Right lobe of liver (tissue), 6 donors: Measurements from ENCODE around the gene HMHB1. TPM values are rescaled to one million over a fixed set of nuclear protein-coding genes. Genes with fewer than 3 reads are reported as not detected.

Experiments used
- ATAC-seq, 4 donors: fragments of 200-7000 bp; cut with Tn5 transposase; one replicate each; pipeline ENCODE4 v1.9.1; 2020; ENCODE audit warnings: mild to moderate bottlenecking in 4 of 4, moderate library complexity in 4 of 4
- DNase-seq, 3 donors: peaks; one replicate each; pipeline ENCODE4 v3.0.0-alpha.2; 2020
- H3K27ac ChIP-seq, 3 donors: fragments of 200-600 bp; one replicate each; pipeline ENCODE4 v1.8.0; 2022
- H3K27me3 ChIP-seq, 2 donors: fragments of 200-600 bp; one replicate each; pipeline ENCODE4 v1.8.0; 2022
- H3K36me3 ChIP-seq, 4 donors: fragments of 200-600 bp; sonication (generic) in 1 of 4; one replicate each; pipeline versions ENCODE4 v1.5.1 to v1.8.0; 2017 to 2022; ENCODE audit warnings: control low read depth in 1 of 4
- H3K4me1 ChIP-seq, 4 donors: fragments of 200-600 bp; sonication (generic) in 1 of 4; one replicate each; pipeline versions ENCODE4 v1.5.1 to v1.8.0; 2017 to 2022; ENCODE audit warnings: control low read depth in 1 of 4
- H3K4me3 ChIP-seq, 3 donors: fragments of 200-600 bp; one replicate each; pipeline ENCODE4 v1.8.0; 2022
- H3K9me3 ChIP-seq, 4 donors: fragments of 200-600 bp; sonication (generic) in 1 of 4; one replicate each; pipeline versions ENCODE4 v1.5.1 to v1.8.0; 2017 to 2022; ENCODE audit warnings: control low read depth in 1 of 4
- POLR2A ChIP-seq: fragments of 450-650 bp; IDR thresholded peaks from one replicate; pipeline ENCODE4 v1.6.1; 2017; ENCODE audit warnings: antibody characterized with exemption, mild to moderate bottlenecking
- WGBS: methylation state at CpG from one replicate; pipeline ENCODE4 v1.1.6; 2018; ENCODE audit warnings: low coverage, low lambda C conversion rate; ENCODE audit not compliant: insufficient coverage; ENCODE audit errors: missing lambda C conversion rate; 5-methylcytosine and 5-hydroxymethylcytosine counted together
- intact Hi-C, 2 donors: fragments of 100-400 bp; cut with DNase I; formaldehyde crosslinking; loops; one replicate each; pipeline versions ENCODE4 v1.11.2 to v1.14.1; 2022
- total RNA-seq, 6 experiments: library from RNA; depleted of rRNA in 2 of 6; stranded (reverse); fragments of >200 nt in 2 of 6; fragmentation: NEBNext Ultra II Directional in 3 of 6; extraction: Animal tissue kit (Norgen Biotek cat#: 25700) in 3 of 6; gene quantifications; one replicate each; pipeline versions ENCODE4 v1.1.0 to v1.2.4, GENCODE V29; 2016 to 2023
- TF ChIP-seq, protein P1 (sequence below), 4 donors: fragments of 200-600 bp in 3 of 4; fragments of 450-650 bp in 1 of 4; IDR thresholded peaks; one replicate each; pipeline versions ENCODE4 v1.5.1 to v1.8.0; 2016 to 2022; ENCODE audit warnings: antibody characterized with exemption in 4 of 4, mild to moderate bottlenecking in 2 of 4
- donor health status: DM: no; HTN: yes; CAD: no.
- donor health status: DM: no; HTN: no; CAD: no.
- donor health status: DM: no; HTN: no; CAD: no.
- donor health status: DM: no; HTN: yes; CAD: no.
- donor health status: DM: no; HTN: yes; CAD: no.

HMHB1 gene
- total RNA-seq, 6 experiments from 2014 or later: not detected

DNA sequence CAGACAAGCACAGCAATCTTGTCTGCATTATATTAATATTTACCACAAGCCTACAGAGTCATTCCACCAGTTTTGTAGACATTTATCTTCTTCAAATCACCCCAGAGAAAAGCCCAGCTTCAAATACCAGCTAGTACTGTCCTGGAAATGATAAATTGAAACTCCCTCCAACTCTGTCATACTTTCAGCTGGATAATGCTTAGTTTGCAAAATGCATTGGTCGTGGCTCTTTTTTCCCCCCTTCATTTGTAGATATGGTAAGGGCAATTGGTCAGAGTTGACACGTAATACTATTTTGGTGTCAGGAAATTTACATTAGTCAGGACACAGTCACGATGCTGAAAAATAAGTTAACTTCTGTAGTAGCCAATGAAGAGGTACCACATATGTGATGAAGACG lies 21.2 kb downstream of the HMHB1 start:
- no peak overlapping the region for H3K27ac ChIP-seq
- TF ChIP-seq, protein P1, sequence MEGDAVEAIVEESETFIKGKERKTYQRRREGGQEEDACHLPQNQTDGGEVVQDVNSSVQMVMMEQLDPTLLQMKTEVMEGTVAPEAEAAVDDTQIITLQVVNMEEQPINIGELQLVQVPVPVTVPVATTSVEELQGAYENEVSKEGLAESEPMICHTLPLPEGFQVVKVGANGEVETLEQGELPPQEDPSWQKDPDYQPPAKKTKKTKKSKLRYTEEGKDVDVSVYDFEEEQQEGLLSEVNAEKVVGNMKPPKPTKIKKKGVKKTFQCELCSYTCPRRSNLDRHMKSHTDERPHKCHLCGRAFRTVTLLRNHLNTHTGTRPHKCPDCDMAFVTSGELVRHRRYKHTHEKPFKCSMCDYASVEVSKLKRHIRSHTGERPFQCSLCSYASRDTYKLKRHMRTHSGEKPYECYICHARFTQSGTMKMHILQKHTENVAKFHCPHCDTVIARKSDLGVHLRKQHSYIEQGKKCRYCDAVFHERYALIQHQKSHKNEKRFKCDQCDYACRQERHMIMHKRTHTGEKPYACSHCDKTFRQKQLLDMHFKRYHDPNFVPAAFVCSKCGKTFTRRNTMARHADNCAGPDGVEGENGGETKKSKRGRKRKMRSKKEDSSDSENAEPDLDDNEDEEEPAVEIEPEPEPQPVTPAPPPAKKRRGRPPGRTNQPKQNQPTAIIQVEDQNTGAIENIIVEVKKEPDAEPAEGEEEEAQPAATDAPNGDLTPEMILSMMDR (IDR thresholded peaks at IDR 0.05): no peak
- TF ChIP-seq POLR2A: no peak

DNA sequence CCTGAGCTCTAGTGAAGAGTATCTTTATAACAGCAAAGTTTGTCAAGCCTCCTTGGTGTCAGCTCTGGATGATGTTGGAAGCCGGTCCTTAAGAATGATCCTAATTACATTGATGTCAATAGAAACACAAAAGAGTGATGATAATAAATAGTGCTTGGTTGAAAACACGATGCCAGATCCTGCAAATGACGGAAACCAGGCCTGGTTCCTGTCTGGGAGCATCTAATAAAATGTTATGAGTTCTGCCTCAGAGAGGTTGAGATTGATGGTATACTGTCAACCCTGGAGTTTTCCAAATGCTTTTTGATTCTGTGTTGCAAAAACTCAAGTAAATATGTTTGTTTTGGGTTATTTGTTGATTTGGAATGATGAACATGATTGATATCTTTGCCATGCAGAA lies 23.3 kb downstream of the HMHB1 start:
- intact Hi-C loops: no loop called here
- ATAC-seq: no peak
- no peaks in the 10 kb centered on the region for H3K27me3 ChIP-seq
- no peak overlapping the region for H3K27ac ChIP-seq
- no peaks in the 10 kb centered on the region for H3K4me1 ChIP-seq
- no peak overlapping the region for H3K4me3 ChIP-seq
- no peaks in the 10 kb centered on the region for H3K36me3 ChIP-seq
- no peaks in the 10 kb centered on the region for H3K9me3 ChIP-seq
- TF ChIP-seq, protein P1 (IDR thresholded peaks at IDR 0.05): no peak
- no peak for TF ChIP-seq POLR2A
- DNase-seq: no peak
- 61% methylated on average over 3 of the region's 3 CpGs for WGBS

More for the DNA sequence above, 21.2 kb downstream of the HMHB1 start:
- no peaks in the 10 kb centered on the region for H3K27me3 ChIP-seq
- intact Hi-C loops: no loop called here
- H3K4me3 ChIP-seq: no peak overlapping the region
- H3K4me1 ChIP-seq: no peaks in the 10 kb centered on the region
- ATAC-seq (no peak), DNase-seq (no peak)
- 79% methylated on average over 4 of the region's 4 CpGs for WGBS
- H3K9me3 ChIP-seq: no peaks in the 10 kb centered on the region
- H3K36me3 ChIP-seq: no peaks in the 10 kb centered on the region

DNA sequence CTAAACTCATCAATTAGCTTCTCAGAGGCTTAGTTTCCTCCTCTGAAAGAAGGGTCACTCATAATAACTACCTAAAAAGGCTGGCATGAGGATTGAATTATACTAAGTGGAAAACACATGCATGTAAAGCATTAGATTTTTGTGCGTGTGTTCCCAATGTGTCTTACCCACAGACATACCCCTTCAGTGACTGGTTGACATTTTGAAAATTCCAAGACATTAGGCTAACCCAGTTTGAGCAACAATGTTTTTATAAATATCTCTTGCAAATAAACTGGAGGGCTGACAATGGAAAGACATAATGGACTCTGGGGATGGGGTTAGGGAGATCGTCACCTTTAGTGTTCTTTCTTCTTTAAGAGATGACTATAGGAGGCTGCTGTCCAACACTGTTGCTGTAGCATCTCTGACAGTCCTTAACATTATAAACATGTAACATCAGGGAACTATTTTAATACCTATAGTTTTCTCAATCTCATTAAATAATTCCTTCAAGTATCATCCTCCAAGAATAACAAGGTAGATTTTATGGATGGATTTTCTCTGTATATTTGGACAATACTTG lies 24.3 kb downstream of the HMHB1 start:
- TF ChIP-seq, protein P1 (IDR thresholded peaks at IDR 0.05): no peak
- TF ChIP-seq POLR2A: no peak

GRCh38 chr5:143837306-143837848 lies 25.4 kb downstream of the HMHB1 start:
- intact Hi-C loops: no loop called here
- H3K36me3 ChIP-seq: no peaks in the 10 kb centered on the region
- H3K9me3 ChIP-seq: no peaks in the 10 kb centered on the region
- 54% methylated on average over 6 of the region's 7 CpGs for WGBS
- H3K4me3 ChIP-seq: no peak overlapping the region
- H3K27ac ChIP-seq: no peak overlapping the region
- ATAC-seq: no peak
- TF ChIP-seq, protein P1 (IDR thresholded peaks at IDR 0.05): no peak
- TF ChIP-seq POLR2A: no peak
- no peaks in the 10 kb centered on the region for H3K4me1 ChIP-seq
- H3K27me3 ChIP-seq: no peaks in the 10 kb centered on the region
- DNase-seq: no peak

More for the DNA sequence above, 24.3 kb downstream of the HMHB1 start:
- ATAC-seq (no peak), DNase-seq (no peak)
- no peaks in the 10 kb centered on the region for H3K4me1 ChIP-seq
- H3K9me3 ChIP-seq: no peaks in the 10 kb centered on the region
- H3K4me3 ChIP-seq: no peak overlapping the region
- no peaks in the 10 kb centered on the region for H3K27me3 ChIP-seq
- H3K27ac ChIP-seq: no peak overlapping the region
- intact Hi-C loops: no loop called here
- no peaks in the 10 kb centered on the region for H3K36me3 ChIP-seq
- 87% methylated on average over 2 of the region's 2 CpGs for WGBS

- Histone ChIP-seq H3K27ac (no peak overlapping the region), H3K4me3 (no peak overlapping the region), H3K4me1 (no peaks in the 10 kb centered on the region), H3K36me3 (no peaks in the 10 kb centered on the region), H3K27me3 (no peaks in the 10 kb centered on the region), H3K9me3 (no peaks in the 10 kb centered on the region)
- TF ChIP-seq, protein P1 (IDR thresholded peaks at IDR 0.05): no peak
- TF ChIP-seq POLR2A: no peak
- no peak for ATAC-seq
- intact Hi-C loops: no loop called here
- DNase-seq: no peak
These were observed 29.5 kb downstream of the HMHB1 start for GRCh38 chr5:143841446-143841845.
